ENCODE results near the gene SLC29A1.
"Not testable (repeated sequence)": the region's sequence is repeated elsewhere in the genome, so short reads cannot be mapped to it uniquely, and the experiment has no call there.

The SLC29A1 gene

GRCh38 chr6:44222486-44223318, 693 bp upstream of the SLC29A1 start:
- no peak for DNase-seq (ENCODE audit: low read depth)

- no peak for DNase-seq (ENCODE audit: low read depth)
Measured at GRCh38 chr6:44224029-44224964, 902 bp downstream of the SLC29A1 start.

GRCh38 chr6:44224965-44225305, 1.5 kb downstream of the SLC29A1 start:
- no peak for DNase-seq (ENCODE audit: low read depth)

- no peak for DNase-seq (ENCODE audit: low read depth)
Measured at GRCh38 chr6:44225579-44226325, 2.4 kb downstream of the SLC29A1 start.

- no peak for DNase-seq (ENCODE audit: low read depth)
Measured at GRCh38 chr6:44226368-44227147, 3.2 kb downstream of the SLC29A1 start.

- DNase-seq (ENCODE audit: low read depth), result no peak
Measured at GRCh38 chr6:44227148-44227793, 3.9 kb downstream of the SLC29A1 start.

- DNase-seq (ENCODE audit: low read depth), result no peak
Measured at GRCh38 chr6:44228031-44228430, 4.6 kb downstream of the SLC29A1 start.

- no peak for DNase-seq (ENCODE audit: low read depth)
Measured at GRCh38 chr6:44228433-44228832, 5.0 kb downstream of the SLC29A1 start.

- no peak for DNase-seq (ENCODE audit: low read depth)
Measured at GRCh38 chr6:44228836-44229235, 5.4 kb downstream of the SLC29A1 start.

GRCh38 chr6:44229376-44230033, 6.1 kb downstream of the SLC29A1 start:
- DNase-seq (ENCODE audit: low read depth), result no peak

GRCh38 chr6:44230034-44230675, 6.8 kb downstream of the SLC29A1 start:
- DNase-seq (ENCODE audit: low read depth), result no peak

- DNase-seq (ENCODE audit: low read depth), result not testable (repeated sequence)
Measured at GRCh38 chr6:44231426-44231825, 8.0 kb downstream of the SLC29A1 start.

- DNase-seq (ENCODE audit: low read depth), result no peak
Measured at GRCh38 chr6:44232676-44233566, 9.5 kb downstream of the SLC29A1 start.

- DNase-seq (ENCODE audit: low read depth), result no peak
Measured at GRCh38 chr6:44233567-44234100, 10.2 kb downstream of the SLC29A1 start.

GRCh38 chr6:44234101-44235025, 11.0 kb downstream of the SLC29A1 start:
- no peak for DNase-seq (ENCODE audit: low read depth)

GRCh38 chr6:44235269-44235668, 11.9 kb downstream of the SLC29A1 start:
- DNase-seq (ENCODE audit: low read depth), result no peak

GRCh38 chr6:44235891-44236516, 12.6 kb downstream of the SLC29A1 start:
- no peak for DNase-seq (ENCODE audit: low read depth)

Measured in activated T-helper 9 cell treated with anti-CD3 and anti-CD28 coated beads, Interleukin-2, amount 50 U/mL, for 16 hours (primary cell).